Activated T-cell treated with anti-CD3 and anti-CD28 coated beads, Interleukin-2, amount 50 U/mL, for 48 hours (primary cell): ENCODE data around the gene TCEAL2.
A peak's percentile ranks its signal among the peaks of the same experiment; 100 is the strongest.
"Not testable (repeated sequence)": the region's sequence is repeated elsewhere in the genome, so short reads cannot be mapped to it uniquely, and the experiment has no call there.

ENCODE experiments used
- DNase-seq, 2 experiments: peaks; one replicate each; pipeline ENCODE4 v3.0.0-alpha.2; 2020

Gene TCEAL2

GRCh38 chrX:102125436-102125835 is at the start of gene TCEAL2:
TSS of gene TCEAL2 (plus strand) at chrX:102125679. CDS start at chrX:102126831, 1,152 bp downstream.
- not testable (repeated sequence) for DNase-seq

- DNase-seq = no peak
These were observed 48.1 kb upstream of the TCEAL2 start for GRCh38 chrX:102077426-102077825.

DNA sequence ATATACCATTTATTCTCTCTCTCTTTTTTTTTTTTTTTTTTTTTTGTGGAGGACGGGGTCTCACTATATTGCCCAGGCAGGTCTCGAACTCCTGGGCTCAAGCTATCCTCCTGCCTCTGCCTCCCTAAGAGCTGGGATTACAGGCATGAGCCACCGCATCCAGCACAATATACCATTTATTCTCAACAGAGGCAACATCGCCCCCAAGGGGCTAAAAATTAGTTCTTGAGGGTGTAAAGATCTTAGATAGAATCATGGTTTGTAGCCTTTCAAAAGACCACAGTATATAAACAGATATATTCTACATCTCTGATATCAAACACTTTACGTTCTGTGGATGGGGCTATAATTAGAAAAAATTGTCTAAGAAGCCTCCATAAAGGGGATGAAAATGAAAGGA is 39.8 kb upstream of the TCEAL2 start:
- DNase-seq = no peak

DNA sequence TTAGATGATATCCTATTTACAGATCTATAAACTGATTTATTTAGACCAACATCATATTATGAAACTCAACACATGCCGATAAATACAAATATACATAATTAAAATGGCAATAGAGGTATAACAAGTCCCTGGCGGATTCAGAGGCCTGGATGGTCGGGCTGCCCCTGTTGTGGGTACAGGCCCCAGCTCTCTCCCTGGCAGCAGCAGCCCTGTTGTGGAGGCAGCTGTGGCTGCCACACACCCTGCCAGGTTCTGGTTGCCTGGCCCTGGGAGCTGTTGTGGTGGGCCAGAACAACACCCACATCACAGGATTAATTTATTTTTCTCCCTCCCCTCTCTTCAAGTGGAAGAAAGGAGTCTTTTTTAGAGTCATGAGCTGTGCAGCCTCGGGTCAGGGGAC is 12.1 kb upstream of the TCEAL2 start:
- DNase-seq = no peak

- DNase-seq = no peak
These were observed 9.7 kb upstream of the TCEAL2 start for GRCh38 chrX:102115748-102116147.

DNA sequence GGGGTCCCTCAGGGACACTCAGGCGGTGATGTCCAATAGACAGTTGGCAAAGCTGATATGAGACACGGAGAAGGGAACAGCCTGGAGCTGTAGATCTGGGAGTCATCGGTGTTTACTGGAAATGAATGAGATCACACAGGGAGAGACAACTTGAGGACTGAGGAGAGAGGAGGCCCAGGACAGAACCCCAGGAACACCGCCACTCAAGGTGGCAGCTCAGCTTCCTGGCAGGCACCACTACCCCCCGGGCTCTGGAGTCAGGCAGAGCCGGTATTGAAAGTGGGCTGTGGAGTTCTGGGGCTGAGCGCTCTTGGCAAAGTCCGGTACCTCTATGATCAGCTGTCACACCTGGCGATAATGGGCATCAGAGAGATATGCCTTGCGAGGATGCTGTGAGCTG is 465 bp upstream of the TCEAL2 start:
- not testable (repeated sequence) for DNase-seq

GRCh38 chrX:102126080-102126818 is 770 bp downstream of the TCEAL2 start:
- DNase-seq = not testable (repeated sequence)

GRCh38 chrX:102126863-102127262 is 1.4 kb downstream of the TCEAL2 start:
- no peak for DNase-seq

- no peak for DNase-seq
These were observed 4.0 kb downstream of the TCEAL2 start for GRCh38 chrX:102129473-102129872.

- DNase-seq = no peak
These were observed 12.6 kb downstream of the TCEAL2 start for GRCh38 chrX:102138064-102138463.

- not testable (repeated sequence) for DNase-seq
These were observed 15.4 kb downstream of the TCEAL2 start for GRCh38 chrX:102140876-102141275.

DNA sequence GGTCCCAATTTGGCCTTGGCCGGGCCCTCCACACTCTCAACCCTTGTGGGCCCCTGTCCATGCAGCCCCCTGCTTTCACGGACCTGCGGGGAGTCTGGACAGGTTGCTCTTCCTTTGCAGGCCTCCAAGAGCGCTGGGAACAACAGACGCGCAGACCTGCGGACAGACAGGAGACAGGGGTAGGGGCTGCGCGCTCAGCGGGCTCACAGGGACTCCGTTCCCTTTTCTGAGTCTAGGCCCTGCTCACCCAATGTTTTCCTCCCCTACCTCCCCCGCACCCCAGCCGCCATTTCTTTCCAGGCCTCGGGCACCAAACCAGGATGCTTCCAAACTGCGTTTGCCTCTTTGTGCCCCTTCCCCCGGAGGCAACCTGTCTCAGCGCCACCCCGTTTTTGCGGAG is 16.2 kb downstream of the TCEAL2 start:
- DNase-seq = not testable (repeated sequence)

DNA sequence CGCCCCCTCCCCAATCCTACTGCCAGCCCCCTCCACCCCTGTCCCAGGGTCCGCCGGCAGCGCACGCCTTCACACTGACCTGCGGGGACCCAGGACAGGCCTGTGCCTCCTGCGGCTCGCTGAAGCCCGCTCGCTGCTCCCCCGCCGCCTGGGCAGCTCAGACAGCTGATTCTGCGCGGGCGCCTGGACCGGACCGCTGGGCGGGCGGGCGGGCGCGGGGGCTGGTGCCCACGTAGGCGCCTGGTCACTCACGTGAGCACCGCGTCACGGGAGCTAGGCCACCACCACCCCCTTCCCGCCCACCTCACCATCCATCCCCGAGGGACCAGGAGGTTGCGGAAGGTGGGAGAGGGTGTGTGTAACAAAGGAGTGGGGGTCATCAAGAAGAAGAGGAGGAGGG is 16.8 kb downstream of the TCEAL2 start, which contains the start of gene TCEAL6:
Gene TCEAL6 (minus strand): TSS at position 208 of the 400 bp plus-strand sequence.
- DNase-seq = not testable (repeated sequence)

- peak; percentile 25 to 26 for DNase-seq
These were observed 28.9 kb downstream of the TCEAL2 start for GRCh38 chrX:102154218-102154860.

DNA sequence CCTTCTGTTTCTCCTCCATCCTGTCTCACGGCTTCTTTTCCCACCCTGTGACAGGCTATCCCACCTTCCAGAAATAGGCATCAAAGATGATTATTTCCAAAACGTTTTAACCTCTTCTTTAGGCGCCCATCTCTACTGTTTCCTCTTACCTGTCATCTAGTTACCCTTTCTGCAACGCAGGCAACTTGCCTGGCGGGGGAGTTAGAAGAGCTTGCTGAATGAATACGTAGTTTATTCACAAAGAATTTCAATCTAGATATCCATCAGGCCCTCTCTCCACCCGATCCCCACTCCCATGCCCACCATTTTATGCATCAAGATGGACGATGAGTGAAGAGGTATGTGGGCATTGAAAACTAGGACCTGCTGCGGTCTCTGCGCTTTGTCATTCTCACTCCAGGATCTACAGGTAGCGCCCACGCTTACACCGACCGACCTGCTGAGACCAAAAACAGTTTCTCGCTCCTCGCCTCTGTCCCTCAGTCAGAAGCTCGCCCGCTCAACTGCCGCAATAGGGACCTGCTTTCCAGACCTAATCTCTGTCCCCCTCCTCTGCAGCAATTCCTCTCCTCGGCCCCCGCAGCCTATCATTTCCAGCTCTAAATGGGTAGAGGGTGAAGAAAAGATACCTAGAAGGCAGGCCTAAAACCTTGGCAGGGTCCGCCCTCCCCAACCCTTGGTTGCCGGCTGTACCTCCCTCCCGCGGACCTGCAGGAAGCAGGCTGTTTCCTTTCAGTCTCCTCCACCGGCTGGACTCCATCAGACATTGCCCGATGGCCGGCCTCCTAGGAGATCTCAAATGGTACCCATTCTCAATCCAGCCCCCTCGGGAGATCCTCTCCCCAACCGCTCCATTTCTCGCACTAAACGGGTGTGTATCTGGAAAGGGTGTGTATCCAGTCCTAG is 29.7 kb downstream of the TCEAL2 start:
- DNase-seq = peak; percentile 47 to 51

DNA sequence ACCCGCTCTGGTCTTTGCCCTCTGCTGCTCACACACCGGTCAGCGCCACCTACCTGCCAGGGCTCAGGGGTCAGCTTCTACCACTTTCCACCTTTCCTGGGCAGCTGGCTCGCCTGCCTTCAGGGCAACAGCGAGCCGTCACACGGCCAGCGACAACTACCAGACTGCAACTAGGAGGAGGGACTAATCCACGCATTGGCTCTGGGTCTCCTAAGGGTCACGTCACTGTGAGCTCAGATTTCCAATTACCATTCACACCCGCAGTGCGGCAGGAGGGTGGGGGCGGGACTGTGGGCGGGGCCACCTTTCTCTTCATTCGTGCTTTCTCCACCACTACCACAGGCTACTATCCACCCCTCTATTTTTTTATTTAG is 30.3 kb downstream of the TCEAL2 start, which contains the start of gene BEX5:
Gene BEX5 (minus strand): TSS at position 172 of the 374 bp plus-strand sequence. CDS start 1,712 bp downstream, outside the sequence.
- peak; percentile 50 to 60 for DNase-seq
